Activated T-cell treated with anti-CD3 and anti-CD28 coated beads for 24 hours (primary cell): ENCODE measurements around the gene SENP2.
"Not testable (repeated sequence)": the region's sequence is repeated elsewhere in the genome, so short reads cannot be mapped to it uniquely, and the experiment has no call there.

Source experiments
- DNase-seq: peaks from one replicate; pipeline ENCODE4 v3.0.0-alpha.2; 2020; ENCODE audit warnings: low read depth

SENP2 gene

GRCh38 chr3:185647880-185648210 is 61.8 kb downstream of the SENP2 start:
- DNase-seq = no peak

GRCh38 chr3:185648396-185648795 is 62.3 kb downstream of the SENP2 start:
- no peak for DNase-seq

- DNase-seq = no peak
Measured at GRCh38 chr3:185649414-185649813, 63.3 kb downstream of the SENP2 start.

GRCh38 chr3:185651971-185652370 is 65.9 kb downstream of the SENP2 start:
- DNase-seq = no peak

GRCh38 chr3:185653949-185654757 is 68.1 kb downstream of the SENP2 start:
- DNase-seq = no peak

GRCh38 chr3:185654758-185655145 is 68.7 kb downstream of the SENP2 start:
- no peak for DNase-seq

GRCh38 chr3:185655426-185656320 is 69.6 kb downstream of the SENP2 start:
- DNase-seq = no peak

- DNase-seq = no peak
Measured at GRCh38 chr3:185656321-185656840, 70.3 kb downstream of the SENP2 start.

GRCh38 chr3:185657211-185657610 is 71.1 kb downstream of the SENP2 start:
- DNase-seq = no peak

GRCh38 chr3:185657691-185658503 is 71.8 kb downstream of the SENP2 start:
- no peak for DNase-seq

- no peak for DNase-seq
Measured at GRCh38 chr3:185658504-185658912, 72.4 kb downstream of the SENP2 start.

GRCh38 chr3:185658943-185659342 is 72.8 kb downstream of the SENP2 start:
- no peak for DNase-seq

GRCh38 chr3:185659942-185660921 is 74.1 kb downstream of the SENP2 start:
- peak; percentile 65 for DNase-seq

- DNase-seq = not testable (repeated sequence)
Measured at GRCh38 chr3:185661296-185661695, 75.2 kb downstream of the SENP2 start.

GRCh38 chr3:185661772-185662171 is 75.7 kb downstream of the SENP2 start:
- no peak for DNase-seq

- no peak for DNase-seq
Measured at GRCh38 chr3:185663929-185664328, 77.8 kb downstream of the SENP2 start.

GRCh38 chr3:185667574-185667973 is 81.5 kb downstream of the SENP2 start:
- no peak for DNase-seq

- DNase-seq = no peak
Measured at GRCh38 chr3:185677146-185677829, 91.2 kb downstream of the SENP2 start.

GRCh38 chr3:185678027-185678426 is 91.9 kb downstream of the SENP2 start:
- DNase-seq = no peak

- DNase-seq = no peak
Measured at GRCh38 chr3:185680231-185680630, 94.1 kb downstream of the SENP2 start.
